ENCODE measurements around the gene PCDHB16.
"Not testable (repeated sequence)": the region's sequence is repeated elsewhere in the genome, so short reads cannot be mapped to it uniquely, and the experiment has no call there.

The PCDHB16 gene

GRCh38 chr5:141224844-141225243, 42.7 kb downstream of the PCDHB16 start:
- in situ Hi-C loops (cut with HindIII; ENCODE audit: low sequenced_read_pairs) = not testable (repeated sequence)

- in situ Hi-C loops (cut with HindIII; ENCODE audit: low sequenced_read_pairs) = not testable (repeated sequence)
Measured at GRCh38 chr5:141225421-141225820, 43.2 kb downstream of the PCDHB16 start.

GRCh38 chr5:141234109-141234667, 52.0 kb downstream of the PCDHB16 start:
- in situ Hi-C loops (cut with HindIII; ENCODE audit: low sequenced_read_pairs) = no loop called here

Data from endothelial cell of hepatic sinusoid (primary cell).